ENCODE results near the gene DCN.
"Not testable (repeated sequence)": the region's sequence is repeated elsewhere in the genome, so short reads cannot be mapped to it uniquely, and the experiment has no call there.

DCN gene

GRCh38 chr12:91182636-91183455, at the start of gene DCN:
TSS of gene DCN (minus strand) at chr12:91182817. CDS start at chr12:91178552, 4,265 bp downstream.
- DNase-seq (ENCODE audit: low read depth, low spot score) = no peak

- no peak for DNase-seq (ENCODE audit: low read depth, low spot score)
These were observed 48.2 kb upstream of the DCN start for GRCh38 chr12:91230841-91231240.

- DNase-seq (ENCODE audit: low read depth, low spot score) = no peak
These were observed 44.3 kb upstream of the DCN start for GRCh38 chr12:91226951-91227350.

- no peak for DNase-seq (ENCODE audit: low read depth, low spot score)
These were observed 42.7 kb upstream of the DCN start for GRCh38 chr12:91225316-91225715.

- DNase-seq (ENCODE audit: low read depth, low spot score) = no peak
These were observed 41.8 kb upstream of the DCN start for GRCh38 chr12:91224401-91224800.

GRCh38 chr12:91222746-91223145, 40.1 kb upstream of the DCN start:
- DNase-seq (ENCODE audit: low read depth, low spot score) = no peak

GRCh38 chr12:91219919-91220318, 37.3 kb upstream of the DCN start:
- no peak for DNase-seq (ENCODE audit: low read depth, low spot score)

GRCh38 chr12:91219511-91219910, 36.9 kb upstream of the DCN start:
- no peak for DNase-seq (ENCODE audit: low read depth, low spot score)

GRCh38 chr12:91216871-91217270, 34.3 kb upstream of the DCN start:
- no peak for DNase-seq (ENCODE audit: low read depth, low spot score)

- DNase-seq (ENCODE audit: low read depth, low spot score) = no peak
These were observed 33.4 kb upstream of the DCN start for GRCh38 chr12:91215940-91216454.

GRCh38 chr12:91211866-91212265, 29.2 kb upstream of the DCN start:
- no peak for DNase-seq (ENCODE audit: low read depth, low spot score)

- no peak for DNase-seq (ENCODE audit: low read depth, low spot score)
These were observed 28.0 kb upstream of the DCN start for GRCh38 chr12:91210618-91211017.

- no peak for DNase-seq (ENCODE audit: low read depth, low spot score)
These were observed 27.5 kb upstream of the DCN start for GRCh38 chr12:91210144-91210543.

- DNase-seq (ENCODE audit: low read depth, low spot score) = not testable (repeated sequence)
These were observed 24.7 kb upstream of the DCN start for GRCh38 chr12:91207301-91207700.

GRCh38 chr12:91205811-91206210, 23.2 kb upstream of the DCN start:
- no peak for DNase-seq (ENCODE audit: low read depth, low spot score)

- DNase-seq (ENCODE audit: low read depth, low spot score) = no peak
These were observed 21.8 kb upstream of the DCN start for GRCh38 chr12:91204421-91204820.

GRCh38 chr12:91203610-91204009, 21.0 kb upstream of the DCN start:
- DNase-seq (ENCODE audit: low read depth, low spot score) = no peak

GRCh38 chr12:91202390-91202789, 19.8 kb upstream of the DCN start:
- DNase-seq (ENCODE audit: low read depth, low spot score) = no peak

- no peak for DNase-seq (ENCODE audit: low read depth, low spot score)
These were observed 13.8 kb upstream of the DCN start for GRCh38 chr12:91196436-91196835.

- DNase-seq (ENCODE audit: low read depth, low spot score) = no peak
These were observed 11.9 kb upstream of the DCN start for GRCh38 chr12:91194500-91194899.

- no peak for DNase-seq (ENCODE audit: low read depth, low spot score)
These were observed 9.0 kb upstream of the DCN start for GRCh38 chr12:91191513-91192111.

GRCh38 chr12:91189516-91189915, 6.9 kb upstream of the DCN start:
- no peak for DNase-seq (ENCODE audit: low read depth, low spot score)

GRCh38 chr12:91188778-91189177, 6.2 kb upstream of the DCN start:
- DNase-seq (ENCODE audit: low read depth, low spot score) = no peak

All from activated CD4-positive, CD25-positive, alpha-beta regulatory T cell treated with anti-CD3 and anti-CD28 coated beads, Interleukin-2, amount 50 U/mL, for 16 hours (primary cell).